ENCODE results near the gene POLN. TPM values are rescaled to one million over a fixed set of nuclear protein-coding genes. Genes with fewer than 3 reads are reported as not detected.

The POLN gene
- polyA plus RNA-seq, 1 donor (not counting 4 experiments of a cell fraction or from before 2014, with no cell fraction given) = 1.3 TPM

DNA sequence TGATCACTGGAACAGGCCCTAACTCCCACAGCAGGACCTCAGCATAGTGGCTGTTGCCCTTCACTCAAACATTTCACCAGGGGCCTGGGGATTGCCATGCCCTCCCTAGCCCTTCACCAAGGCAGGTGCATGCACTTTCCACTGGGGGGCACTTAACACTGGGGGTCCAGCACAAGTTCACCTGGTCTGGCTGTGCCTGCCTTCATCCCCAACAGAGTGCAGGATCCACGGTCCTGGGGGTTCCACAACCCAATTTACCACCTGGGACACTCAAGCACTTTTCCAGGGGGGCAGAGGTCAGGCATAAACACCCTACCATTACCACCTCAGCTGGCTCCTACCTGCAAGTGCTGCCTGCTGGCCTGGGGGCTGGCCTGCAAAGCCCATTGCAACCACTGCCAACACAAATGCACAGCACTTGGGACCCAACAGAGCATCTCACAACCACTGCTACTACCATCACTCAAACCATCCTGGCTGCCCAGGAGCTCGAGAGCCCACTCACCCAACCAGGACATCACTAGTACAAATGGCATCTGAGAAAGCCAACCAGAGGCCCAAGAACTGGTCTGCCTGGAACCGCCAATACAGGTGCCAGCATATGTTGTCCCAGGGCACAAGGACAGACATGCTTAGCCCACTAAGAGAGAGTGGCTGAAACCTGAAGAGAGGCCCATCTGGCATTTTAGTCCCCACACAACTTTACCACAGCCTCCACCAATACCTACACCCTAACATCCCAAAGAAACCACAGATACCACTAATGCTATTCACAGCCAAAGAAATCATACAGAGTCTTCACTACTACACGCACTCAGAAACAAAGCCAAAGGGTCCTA lies 139.7 kb downstream of the POLN start:
- no peak for DNase-seq (ENCODE audit: low read depth, low spot score)
- Histone ChIP-seq H3K4me3 (ENCODE audit: control insufficient read depth in 2 of 3, extremely low read depth in 1 of 3, insufficient read depth in 2 of 3, low read depth in 1 of 3, low read length in 3 of 3) (no peak overlapping the region), H3K36me3 (ENCODE audit: control insufficient read depth in 2 of 2, extremely low read depth in 1 of 2, insufficient read depth in 2 of 2, low read length in 2 of 2) (no peaks in the 10 kb centered on the region), H3K4me2 (ENCODE audit: control insufficient read depth, extremely low read depth, insufficient read depth, low read depth, low read length) (no peak overlapping the region), H3K4me1 (ENCODE audit: control insufficient read depth, extremely low read depth, insufficient read depth, low read length) (peaks cover 14% of the 10 kb centered on the region), H3K9ac (ENCODE audit: control insufficient read depth, extremely low read depth, insufficient read depth, low read length) (no peak overlapping the region), H3K27ac (ENCODE audit: control insufficient read depth, insufficient read depth, low read length) (no peak overlapping the region), H2AFZ (ENCODE audit: control insufficient read depth, low read length) (no peak overlapping the region), H3K27me3 (ENCODE audit: control insufficient read depth, extremely low read depth, insufficient read depth, low read length) (peaks cover 11% of the 10 kb centered on the region), H3K9me1 (ENCODE audit: control insufficient read depth, extremely low read depth, insufficient read depth, low read length) (no peaks in the 10 kb centered on the region), H4K20me1 (ENCODE audit: control insufficient read depth, extremely low read depth, insufficient read depth, low read length) (no peaks in the 10 kb centered on the region), H3K9me3 (ENCODE audit: control insufficient read depth, low read depth, low read length) (no peaks in the 10 kb centered on the region), H3K79me2 (ENCODE audit: control insufficient read depth, insufficient read depth, low read length) (no peaks in the 10 kb centered on the region)
- dilution Hi-C loops (cut with MboI; ENCODE audit: extremely low pct_ligation_motif_present, low sequenced_read_pairs) = no loop called here
- TF ChIP-seq CTCF (optimal IDR thresholded peaks at IDR 0.05 in 1 of 3, IDR thresholded peaks at IDR 0.05 in 1 of 3, conservative IDR thresholded peaks at IDR 0.05 in 1 of 3; ENCODE audit: extremely low read depth in 1 of 3, insufficient read depth in 2 of 3, low read length in 3 of 3) (no peak), EZH2 (IDR thresholded peaks at IDR 0.05; ENCODE audit: low read length) (no peak)
- FAIRE-seq = no peak

- no peak overlapping the region for H3K27ac ChIP-seq (ENCODE audit: control insufficient read depth, insufficient read depth, low read length)
- H3K27me3 ChIP-seq (ENCODE audit: control insufficient read depth, extremely low read depth, insufficient read depth, low read length) = peaks cover 9% of the 10 kb centered on the region
- no peaks in the 10 kb centered on the region for H4K20me1 ChIP-seq (ENCODE audit: control insufficient read depth, extremely low read depth, insufficient read depth, low read length)
- no peak overlapping the region for H3K9ac ChIP-seq (ENCODE audit: control insufficient read depth, extremely low read depth, insufficient read depth, low read length)
- peaks cover 14% of the 10 kb centered on the region for H3K4me1 ChIP-seq (ENCODE audit: control insufficient read depth, extremely low read depth, insufficient read depth, low read length)
- peak; percentile 65 for DNase-seq (ENCODE audit: low read depth, low spot score)
- H2AFZ ChIP-seq (ENCODE audit: control insufficient read depth, low read length) = no peak overlapping the region
- FAIRE-seq = peak; percentile 70
- H3K9me1 ChIP-seq (ENCODE audit: control insufficient read depth, extremely low read depth, insufficient read depth, low read length) = no peaks in the 10 kb centered on the region
- H3K4me2 ChIP-seq (ENCODE audit: control insufficient read depth, extremely low read depth, insufficient read depth, low read depth, low read length) = peak overlapping the region; percentile 6
- H3K4me3 ChIP-seq (ENCODE audit: control insufficient read depth in 2 of 3, extremely low read depth in 1 of 3, insufficient read depth in 2 of 3, low read depth in 1 of 3, low read length in 3 of 3) = no peak overlapping the region
- no peaks in the 10 kb centered on the region for H3K36me3 ChIP-seq (ENCODE audit: control insufficient read depth in 2 of 2, extremely low read depth in 1 of 2, insufficient read depth in 2 of 2, low read length in 2 of 2)
- TF ChIP-seq EZH2 (IDR thresholded peaks at IDR 0.05; ENCODE audit: low read length) (no peak), CTCF (optimal IDR thresholded peaks at IDR 0.05 in 1 of 3, IDR thresholded peaks at IDR 0.05 in 1 of 3, conservative IDR thresholded peaks at IDR 0.05 in 1 of 3; ENCODE audit: extremely low read depth in 1 of 3, insufficient read depth in 2 of 3, low read length in 3 of 3) (no peak)
- dilution Hi-C loops (cut with MboI; ENCODE audit: extremely low pct_ligation_motif_present, low sequenced_read_pairs) = no loop called here
- no peaks in the 10 kb centered on the region for H3K79me2 ChIP-seq (ENCODE audit: control insufficient read depth, insufficient read depth, low read length)
- H3K9me3 ChIP-seq (ENCODE audit: control insufficient read depth, low read depth, low read length) = peaks cover 2% of the 10 kb centered on the region
Measured at GRCh38 chr4:2101346-2102044, 140.4 kb downstream of the POLN start.

Data from keratinocyte (primary cell).